NB4 (cell line): ENCODE data around the gene KCNJ14.

Source experiments
- DNase-seq: peaks from one replicate; pipeline ENCODE4 v3.0.0; 2010; ENCODE audit warnings: low read depth
- H3K4me3 ChIP-seq: one replicate; pipeline ENCODE4 v1.5.1; 2011; ENCODE audit warnings: mild to moderate bottlenecking, low read depth, low read length, moderate library complexity
- MYC ChIP-seq: IDR thresholded peaks from 2 replicates; pipeline ENCODE4 v1.6.1; 2011; ENCODE audit warnings: low read depth, low read length
- POLR2A ChIP-seq: IDR thresholded peaks from 2 replicates; pipeline ENCODE4 v1.6.1; 2011; ENCODE audit warnings: mild to moderate bottlenecking; ENCODE audit not compliant: insufficient read length; ENCODE audit errors: extremely low read depth
- TF ChIP-seq, protein P1 (sequence below): IDR thresholded peaks from one replicate; pipeline ENCODE4 v1.5.1; 2012; ENCODE audit warnings: low read depth, low read length
- TF ChIP-seq, protein P2 (sequence below): IDR thresholded peaks from 2 replicates; pipeline ENCODE4 v1.6.1; 2011; ENCODE audit warnings: low read depth, low read length

Gene KCNJ14

GRCh38 chr19:48428670-48429069 is 26.7 kb upstream of the KCNJ14 start:
- H3K4me3 ChIP-seq: no peak overlapping the region
- TF ChIP-seq, protein P1, sequence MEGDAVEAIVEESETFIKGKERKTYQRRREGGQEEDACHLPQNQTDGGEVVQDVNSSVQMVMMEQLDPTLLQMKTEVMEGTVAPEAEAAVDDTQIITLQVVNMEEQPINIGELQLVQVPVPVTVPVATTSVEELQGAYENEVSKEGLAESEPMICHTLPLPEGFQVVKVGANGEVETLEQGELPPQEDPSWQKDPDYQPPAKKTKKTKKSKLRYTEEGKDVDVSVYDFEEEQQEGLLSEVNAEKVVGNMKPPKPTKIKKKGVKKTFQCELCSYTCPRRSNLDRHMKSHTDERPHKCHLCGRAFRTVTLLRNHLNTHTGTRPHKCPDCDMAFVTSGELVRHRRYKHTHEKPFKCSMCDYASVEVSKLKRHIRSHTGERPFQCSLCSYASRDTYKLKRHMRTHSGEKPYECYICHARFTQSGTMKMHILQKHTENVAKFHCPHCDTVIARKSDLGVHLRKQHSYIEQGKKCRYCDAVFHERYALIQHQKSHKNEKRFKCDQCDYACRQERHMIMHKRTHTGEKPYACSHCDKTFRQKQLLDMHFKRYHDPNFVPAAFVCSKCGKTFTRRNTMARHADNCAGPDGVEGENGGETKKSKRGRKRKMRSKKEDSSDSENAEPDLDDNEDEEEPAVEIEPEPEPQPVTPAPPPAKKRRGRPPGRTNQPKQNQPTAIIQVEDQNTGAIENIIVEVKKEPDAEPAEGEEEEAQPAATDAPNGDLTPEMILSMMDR: no peak
- TF ChIP-seq POLR2A: no peak
- no peak for TF ChIP-seq MYC
- TF ChIP-seq, protein P2, sequence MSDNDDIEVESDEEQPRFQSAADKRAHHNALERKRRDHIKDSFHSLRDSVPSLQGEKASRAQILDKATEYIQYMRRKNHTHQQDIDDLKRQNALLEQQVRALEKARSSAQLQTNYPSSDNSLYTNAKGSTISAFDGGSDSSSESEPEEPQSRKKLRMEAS: no peak

DNA sequence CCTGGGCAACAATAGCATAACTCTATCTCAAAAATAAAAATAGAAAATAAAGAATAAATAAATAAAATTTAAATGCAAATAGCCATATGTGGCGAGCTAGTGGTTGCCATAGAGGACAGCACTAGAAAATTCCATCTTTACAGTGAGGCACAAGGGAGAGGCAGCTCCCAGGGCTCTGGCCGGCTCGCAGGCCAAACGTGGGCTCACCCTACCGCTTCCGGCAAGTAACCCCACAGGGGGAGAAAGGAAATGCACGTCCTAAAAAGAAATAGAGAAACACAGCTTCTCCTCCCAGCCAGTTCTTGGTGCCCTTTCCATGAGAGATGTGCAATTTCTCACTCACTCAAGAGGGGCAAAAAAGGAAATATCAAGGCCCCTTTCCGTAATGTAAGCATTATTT is 22.0 kb upstream of the KCNJ14 start:
- no peak overlapping the region for H3K4me3 ChIP-seq
- peak; percentile 31 for DNase-seq
- TF ChIP-seq, protein P2: no peak
- TF ChIP-seq POLR2A: no peak
- TF ChIP-seq MYC: no peak
- TF ChIP-seq, protein P1: no peak

More at GRCh38 chr19:48428670-48429069, 26.7 kb upstream of the KCNJ14 start:
- DNase-seq: peak; percentile 57

DNA sequence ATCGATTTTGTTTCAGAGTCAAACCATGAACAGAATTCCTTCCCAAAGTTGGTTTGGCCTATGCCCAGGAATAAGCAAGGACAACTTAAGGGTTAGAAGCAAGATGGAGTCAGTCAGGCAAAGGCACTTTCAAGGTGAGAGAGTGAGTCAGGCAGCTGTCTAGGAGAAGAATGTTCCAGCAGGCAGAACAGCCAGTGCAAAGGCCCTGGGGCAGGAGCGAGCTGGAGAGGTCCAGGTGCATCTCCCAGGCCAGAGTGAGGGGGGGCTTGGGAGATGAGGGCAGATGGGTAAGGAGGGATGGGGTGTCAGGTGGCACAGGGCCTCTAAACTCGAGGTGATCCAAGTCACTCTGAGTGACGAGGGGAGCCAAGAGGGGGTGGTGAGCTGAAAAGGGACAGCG is 18.8 kb upstream of the KCNJ14 start:
- peak; percentile 19 for DNase-seq
- H3K4me3 ChIP-seq: no peak overlapping the region
- TF ChIP-seq MYC (no peak), POLR2A (no peak)
- TF ChIP-seq, protein P2: no peak
- TF ChIP-seq, protein P1: no peak

DNA sequence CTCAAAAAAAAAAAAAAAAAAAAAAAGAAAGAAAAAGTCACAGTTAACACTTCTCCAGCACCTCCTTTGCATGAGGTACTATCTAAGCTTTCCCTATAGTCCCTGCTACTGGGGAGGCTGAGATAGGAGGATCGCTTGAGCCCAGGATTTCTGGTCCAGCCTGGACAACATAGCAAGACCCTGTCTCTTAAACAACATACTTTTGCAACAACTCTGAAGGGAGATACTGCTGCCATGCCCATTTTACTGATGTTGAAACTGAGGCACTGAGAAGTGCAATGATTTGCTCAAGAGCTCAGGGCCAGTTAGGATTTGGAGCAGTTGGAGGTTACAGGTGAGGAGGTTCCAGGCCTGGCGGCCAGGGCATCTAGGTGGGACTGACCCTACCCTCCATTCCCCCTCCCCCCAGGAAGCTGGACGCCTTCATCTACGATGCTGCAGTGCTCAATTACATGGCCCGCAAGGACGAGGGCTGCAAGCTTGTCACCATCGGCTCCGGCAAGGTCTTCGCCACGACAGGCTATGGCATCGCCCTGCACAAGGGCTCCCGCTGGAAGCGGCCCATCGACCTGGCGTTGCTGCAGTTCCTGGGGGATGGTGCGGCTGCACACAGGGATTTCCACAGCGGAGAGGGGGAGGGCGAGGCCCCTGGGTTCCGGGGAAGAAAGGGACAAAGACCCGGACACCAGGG is 13.9 kb upstream of the KCNJ14 start:
- TF ChIP-seq, protein P1: no peak
- TF ChIP-seq POLR2A: no peak
- TF ChIP-seq, protein P2: no peak
- no peak for TF ChIP-seq MYC
- no peak overlapping the region for H3K4me3 ChIP-seq
- peak; percentile 40 for DNase-seq

GRCh38 chr19:48442116-48443035 is 13.0 kb upstream of the KCNJ14 start:
- no peak overlapping the region for H3K4me3 ChIP-seq
- TF ChIP-seq POLR2A (no peak), MYC (no peak)
- TF ChIP-seq, protein P1: no peak
- TF ChIP-seq, protein P2: no peak
- peak; percentile 16 for DNase-seq
